ENCODE data around the gene CDH22. TPM values are rescaled to one million over a fixed set of nuclear protein-coding genes. Genes with fewer than 3 reads are reported as not detected.

Gene CDH22
- total and polyA plus RNA-seq, 4 donors: 0.03 to 0.25 (median 0.09) TPM

DNA sequence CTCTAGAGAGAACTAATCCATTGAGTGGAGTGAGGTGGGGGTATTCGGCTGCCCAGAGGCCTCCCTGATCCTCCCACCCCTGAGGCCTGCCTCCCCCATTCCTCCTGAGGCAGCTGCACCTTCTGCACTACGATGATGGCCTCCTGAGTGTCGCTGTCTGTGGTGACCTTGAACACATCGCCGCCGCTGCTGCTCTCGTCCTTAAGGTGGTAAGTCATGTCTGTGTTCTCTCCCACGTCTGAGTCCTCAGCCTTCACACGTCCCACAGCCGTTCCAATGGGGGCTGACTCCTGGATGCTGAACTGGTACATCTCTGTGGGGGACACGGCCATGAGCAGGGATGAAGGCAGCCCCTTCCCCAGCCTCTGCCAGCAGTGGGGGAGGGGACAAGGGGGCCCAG lies 95.4 kb downstream of the CDH22 start:
- Histone ChIP-seq H3K36me3 (ENCODE audit: control insufficient read depth in 4 of 4, insufficient read depth in 4 of 4, low read length in 4 of 4) (no peaks in the 10 kb centered on the region), H3K4me3 (no peak overlapping the region), H3K27ac (ENCODE audit: low read depth in 1 of 2, low read length in 1 of 2) (no peak overlapping the region), H3K4me1 (ENCODE audit: control insufficient read depth in 5 of 5, insufficient read depth in 5 of 5, low read length in 5 of 5) (no peaks in the 10 kb centered on the region), H3K27me3 (ENCODE audit: control insufficient read depth in 3 of 3, insufficient read depth in 3 of 3, low read length in 2 of 3) (peaks cover 5 to 33% (median 27%) of the 10 kb centered on the region in 3 donors), H3K9me3 (ENCODE audit: control insufficient read depth in 4 of 4, insufficient read depth in 3 of 4, low read length in 3 of 4) (peaks cover 0 to 3% (median 0%) of the 10 kb centered on the region in 4 donors), H3K9ac (ENCODE audit: insufficient read depth in 1 of 2, low read length in 2 of 2) (no peak overlapping the region)
- DNase-seq: no peak
- ATAC-seq (ENCODE audit: insufficient read depth, low FRiP score): no peak
- 55 to 75% methylated on average over 11 of the region's 11 CpGs for WGBS, 2 donors
- TF ChIP-seq, protein P1, sequence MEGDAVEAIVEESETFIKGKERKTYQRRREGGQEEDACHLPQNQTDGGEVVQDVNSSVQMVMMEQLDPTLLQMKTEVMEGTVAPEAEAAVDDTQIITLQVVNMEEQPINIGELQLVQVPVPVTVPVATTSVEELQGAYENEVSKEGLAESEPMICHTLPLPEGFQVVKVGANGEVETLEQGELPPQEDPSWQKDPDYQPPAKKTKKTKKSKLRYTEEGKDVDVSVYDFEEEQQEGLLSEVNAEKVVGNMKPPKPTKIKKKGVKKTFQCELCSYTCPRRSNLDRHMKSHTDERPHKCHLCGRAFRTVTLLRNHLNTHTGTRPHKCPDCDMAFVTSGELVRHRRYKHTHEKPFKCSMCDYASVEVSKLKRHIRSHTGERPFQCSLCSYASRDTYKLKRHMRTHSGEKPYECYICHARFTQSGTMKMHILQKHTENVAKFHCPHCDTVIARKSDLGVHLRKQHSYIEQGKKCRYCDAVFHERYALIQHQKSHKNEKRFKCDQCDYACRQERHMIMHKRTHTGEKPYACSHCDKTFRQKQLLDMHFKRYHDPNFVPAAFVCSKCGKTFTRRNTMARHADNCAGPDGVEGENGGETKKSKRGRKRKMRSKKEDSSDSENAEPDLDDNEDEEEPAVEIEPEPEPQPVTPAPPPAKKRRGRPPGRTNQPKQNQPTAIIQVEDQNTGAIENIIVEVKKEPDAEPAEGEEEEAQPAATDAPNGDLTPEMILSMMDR (IDR thresholded peaks at IDR 0.05; ENCODE audit: control extremely low read depth, extremely low read depth): no peak

DNA sequence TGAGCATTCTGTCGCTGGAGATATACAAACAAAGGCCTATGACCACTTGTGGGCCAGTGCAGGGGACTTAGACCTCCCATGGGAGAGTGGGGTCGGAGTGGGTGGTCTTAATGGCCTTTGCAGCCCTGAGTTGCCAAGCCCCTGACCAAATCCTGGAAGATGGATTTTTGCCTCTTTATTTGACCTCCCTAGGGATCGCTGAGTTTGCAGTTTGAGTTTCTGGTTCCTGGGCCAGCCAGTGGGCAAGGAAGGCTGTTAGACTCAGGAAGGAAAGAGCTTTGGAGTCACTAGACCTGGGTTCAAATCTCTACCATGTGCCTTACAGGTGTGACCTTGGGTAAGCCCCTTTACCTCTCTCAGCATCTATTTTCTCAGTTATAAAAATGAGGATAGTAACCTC lies 96.0 kb downstream of the CDH22 start:
- TF ChIP-seq, protein P1 (IDR thresholded peaks at IDR 0.05; ENCODE audit: control extremely low read depth, extremely low read depth): no peak
- Histone ChIP-seq H3K9ac (ENCODE audit: insufficient read depth in 1 of 2, low read length in 2 of 2) (no peak overlapping the region), H3K27ac (ENCODE audit: low read depth in 1 of 2, low read length in 1 of 2) (no peak overlapping the region), H3K27me3 (ENCODE audit: control insufficient read depth in 3 of 3, insufficient read depth in 3 of 3, low read length in 2 of 3) (peaks cover 5 to 38% (median 29%) of the 10 kb centered on the region in 3 donors), H3K9me3 (ENCODE audit: control insufficient read depth in 4 of 4, insufficient read depth in 3 of 4, low read length in 3 of 4) (peaks cover 0 to 3% (median 0%) of the 10 kb centered on the region in 4 donors), H3K36me3 (ENCODE audit: control insufficient read depth in 4 of 4, insufficient read depth in 4 of 4, low read length in 4 of 4) (no peaks in the 10 kb centered on the region), H3K4me3 (no peak overlapping the region), H3K4me1 (ENCODE audit: control insufficient read depth in 5 of 5, insufficient read depth in 5 of 5, low read length in 5 of 5) (no peaks in the 10 kb centered on the region)
- no peak for ATAC-seq (ENCODE audit: insufficient read depth, low FRiP score)
- no peak for DNase-seq
- WGBS, 2 donors: 57 to 67% methylated on average over 3 of the region's 3 CpGs

- no peaks in the 10 kb centered on the region for H3K36me3 ChIP-seq (ENCODE audit: control insufficient read depth in 4 of 4, insufficient read depth in 4 of 4, low read length in 4 of 4)
- H3K9ac ChIP-seq (ENCODE audit: insufficient read depth in 1 of 2, low read length in 2 of 2): no peak overlapping the region
- H3K4me1 ChIP-seq (ENCODE audit: control insufficient read depth in 5 of 5, insufficient read depth in 5 of 5, low read length in 5 of 5): no peaks in the 10 kb centered on the region
- peaks cover 0 to 3% (median 0%) of the 10 kb centered on the region in 4 donors for H3K9me3 ChIP-seq (ENCODE audit: control insufficient read depth in 4 of 4, insufficient read depth in 3 of 4, low read length in 3 of 4)
- no peak overlapping the region for H3K27ac ChIP-seq (ENCODE audit: low read depth in 1 of 2, low read length in 1 of 2)
- H3K4me3 ChIP-seq: no peak overlapping the region
- 58 to 84% methylated on average over 8 of the region's 8 CpGs for WGBS, 2 donors
- DNase-seq: no peak
- peaks cover 5 to 38% (median 34%) of the 10 kb centered on the region in 3 donors for H3K27me3 ChIP-seq (ENCODE audit: control insufficient read depth in 3 of 3, insufficient read depth in 3 of 3, low read length in 2 of 3)
- TF ChIP-seq, protein P1 (IDR thresholded peaks at IDR 0.05; ENCODE audit: control extremely low read depth, extremely low read depth): no peak
- no peak for ATAC-seq (ENCODE audit: insufficient read depth, low FRiP score)
Observed at GRCh38 chr20:46211331-46211722, 97.0 kb downstream of the CDH22 start.

All from lung (tissue), 12 donors.